ENCODE measurements around the gene PPP4R3B.
"Not testable (repeated sequence)": the region's sequence is repeated elsewhere in the genome, so short reads cannot be mapped to it uniquely, and the experiment has no call there.

PPP4R3B gene

DNA sequence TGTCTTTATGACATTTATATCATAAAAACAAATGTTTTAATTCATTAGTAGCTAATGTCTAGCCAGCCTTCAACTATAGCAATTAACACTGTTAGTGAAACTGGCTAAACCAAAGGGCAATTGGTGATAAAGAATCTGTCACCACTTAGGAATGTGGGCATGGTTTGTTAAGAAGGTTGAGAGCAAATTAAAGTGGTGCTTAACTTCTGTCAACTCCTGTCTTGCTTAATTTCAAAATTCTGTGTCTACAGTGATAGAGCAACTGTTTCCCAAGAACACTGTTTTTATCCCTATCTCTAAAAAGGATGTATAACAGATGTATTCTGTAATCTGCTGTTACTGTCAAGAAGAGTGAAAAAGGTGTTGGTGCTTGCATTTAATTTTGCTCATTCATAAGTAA lies 61.4 kb downstream of the PPP4R3B start:
- Histone ChIP-seq H3K4me1 (ENCODE audit: insufficient read depth, low read length, poor library complexity, severe bottlenecking) (no peaks in the 10 kb centered on the region), H3K27me3 (ENCODE audit: insufficient read depth, low read length, poor library complexity, severe bottlenecking) (no peaks in the 10 kb centered on the region), H3K79me2 (ENCODE audit: insufficient read depth, low read length) (no peaks in the 10 kb centered on the region), H3K9ac (ENCODE audit: low read depth, low read length, poor library complexity, severe bottlenecking) (no peak overlapping the region), H2AFZ (ENCODE audit: low read length) (no peak overlapping the region), H3K4me3 (ENCODE audit: low read length, poor library complexity, severe bottlenecking) (no peak overlapping the region), H4K20me1 (ENCODE audit: insufficient read depth, low read length, poor library complexity, severe bottlenecking) (no peaks in the 10 kb centered on the region), H3K9me2 (replicated peaks; ENCODE audit: low read depth, low read length) (no peaks in the 10 kb centered on the region), H3K9me3 (ENCODE audit: insufficient read depth, low read depth, low read length) (peaks cover 3% of the 10 kb centered on the region; the same call in 1 of the 2 replicates), H3K36me3 (ENCODE audit: insufficient read depth, low read length) (peaks cover 74% of the 10 kb centered on the region; the same call in 1 of the 2 replicates), H3F3A (ENCODE audit: low read depth) (no peaks in the 10 kb centered on the region), H3K4me2 (ENCODE audit: low read depth, low read length, poor library complexity, severe bottlenecking) (no peak overlapping the region)
- TF ChIP-seq, protein P1, sequence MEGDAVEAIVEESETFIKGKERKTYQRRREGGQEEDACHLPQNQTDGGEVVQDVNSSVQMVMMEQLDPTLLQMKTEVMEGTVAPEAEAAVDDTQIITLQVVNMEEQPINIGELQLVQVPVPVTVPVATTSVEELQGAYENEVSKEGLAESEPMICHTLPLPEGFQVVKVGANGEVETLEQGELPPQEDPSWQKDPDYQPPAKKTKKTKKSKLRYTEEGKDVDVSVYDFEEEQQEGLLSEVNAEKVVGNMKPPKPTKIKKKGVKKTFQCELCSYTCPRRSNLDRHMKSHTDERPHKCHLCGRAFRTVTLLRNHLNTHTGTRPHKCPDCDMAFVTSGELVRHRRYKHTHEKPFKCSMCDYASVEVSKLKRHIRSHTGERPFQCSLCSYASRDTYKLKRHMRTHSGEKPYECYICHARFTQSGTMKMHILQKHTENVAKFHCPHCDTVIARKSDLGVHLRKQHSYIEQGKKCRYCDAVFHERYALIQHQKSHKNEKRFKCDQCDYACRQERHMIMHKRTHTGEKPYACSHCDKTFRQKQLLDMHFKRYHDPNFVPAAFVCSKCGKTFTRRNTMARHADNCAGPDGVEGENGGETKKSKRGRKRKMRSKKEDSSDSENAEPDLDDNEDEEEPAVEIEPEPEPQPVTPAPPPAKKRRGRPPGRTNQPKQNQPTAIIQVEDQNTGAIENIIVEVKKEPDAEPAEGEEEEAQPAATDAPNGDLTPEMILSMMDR (conservative IDR thresholded peaks at IDR 0.05; ENCODE audit: low read length) = no peak
- no peak for TF ChIP-seq EZH2phosphoT487 (IDR thresholded peaks at IDR 0.05; ENCODE audit: borderline replicate concordance)

GRCh38 chr2:55553321-55553720 lies 64.1 kb downstream of the PPP4R3B start:
- Histone ChIP-seq H3K4me3 (ENCODE audit: low read length, poor library complexity, severe bottlenecking) (no peak overlapping the region), H3K27me3 (ENCODE audit: insufficient read depth, low read length, poor library complexity, severe bottlenecking) (no peaks in the 10 kb centered on the region), H3K4me2 (ENCODE audit: low read depth, low read length, poor library complexity, severe bottlenecking) (no peak overlapping the region), H3K36me3 (ENCODE audit: insufficient read depth, low read length) (peaks cover 76% of the 10 kb centered on the region), H2AFZ (ENCODE audit: low read length) (no peak overlapping the region), H3K9me3 (ENCODE audit: insufficient read depth, low read depth, low read length) (no peaks in the 10 kb centered on the region), H3K9me2 (replicated peaks; ENCODE audit: low read depth, low read length) (no peaks in the 10 kb centered on the region), H3K79me2 (ENCODE audit: insufficient read depth, low read length) (no peaks in the 10 kb centered on the region), H3K9ac (ENCODE audit: low read depth, low read length, poor library complexity, severe bottlenecking) (no peak overlapping the region), H3F3A (ENCODE audit: low read depth) (no peaks in the 10 kb centered on the region), H4K20me1 (ENCODE audit: insufficient read depth, low read length, poor library complexity, severe bottlenecking) (no peaks in the 10 kb centered on the region), H3K4me1 (ENCODE audit: insufficient read depth, low read length, poor library complexity, severe bottlenecking) (no peaks in the 10 kb centered on the region)
- TF ChIP-seq, protein P1 (conservative IDR thresholded peaks at IDR 0.05; ENCODE audit: low read length) = no peak
- TF ChIP-seq EZH2phosphoT487 (IDR thresholded peaks at IDR 0.05; ENCODE audit: borderline replicate concordance) = no peak

DNA sequence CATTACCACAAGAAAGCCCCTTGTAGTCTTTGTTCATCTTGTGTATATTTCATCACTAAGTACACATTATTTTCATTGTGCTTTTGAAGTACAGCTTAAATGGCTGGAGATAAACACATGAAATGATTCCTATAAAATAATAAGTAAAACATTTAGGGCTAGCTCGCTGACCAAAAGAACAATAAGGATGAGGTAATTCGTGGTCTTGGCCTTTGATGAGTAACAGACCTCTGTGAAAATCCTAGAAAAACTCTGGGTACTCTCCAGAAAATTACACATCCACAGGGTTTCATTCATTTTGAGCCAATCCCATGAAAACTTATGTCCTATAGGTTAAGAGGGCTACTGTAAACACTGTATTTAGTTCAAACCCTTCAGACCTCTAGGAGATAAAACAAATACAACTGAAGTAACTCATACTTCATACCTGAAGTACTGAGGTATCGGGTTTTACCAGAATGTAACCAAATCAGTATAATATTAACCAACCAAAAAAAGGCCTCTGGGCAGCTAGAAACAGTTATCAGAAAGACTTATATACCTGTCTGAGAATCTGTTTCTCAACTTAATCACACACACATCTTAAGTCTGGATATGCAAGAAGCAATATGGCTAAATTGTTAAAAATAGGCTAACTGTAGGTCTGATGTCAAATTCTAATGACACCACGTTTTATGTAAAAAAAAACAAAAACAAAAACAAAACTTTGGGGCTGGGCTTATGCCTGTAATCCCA lies 66.9 kb downstream of the PPP4R3B start:
- Histone ChIP-seq H3K9ac (ENCODE audit: low read depth, low read length, poor library complexity, severe bottlenecking) (no peak overlapping the region), H3K4me2 (ENCODE audit: low read depth, low read length, poor library complexity, severe bottlenecking) (no peak overlapping the region), H3K36me3 (ENCODE audit: insufficient read depth, low read length) (peaks cover 64% of the 10 kb centered on the region), H2AFZ (ENCODE audit: low read length) (no peak overlapping the region), H3K79me2 (ENCODE audit: insufficient read depth, low read length) (no peaks in the 10 kb centered on the region), H3K27me3 (ENCODE audit: insufficient read depth, low read length, poor library complexity, severe bottlenecking) (no peaks in the 10 kb centered on the region), H3F3A (ENCODE audit: low read depth) (no peaks in the 10 kb centered on the region), H3K4me3 (ENCODE audit: low read length, poor library complexity, severe bottlenecking) (no peak overlapping the region), H4K20me1 (ENCODE audit: insufficient read depth, low read length, poor library complexity, severe bottlenecking) (no peaks in the 10 kb centered on the region), H3K9me2 (replicated peaks; ENCODE audit: low read depth, low read length) (no peaks in the 10 kb centered on the region), H3K4me1 (ENCODE audit: insufficient read depth, low read length, poor library complexity, severe bottlenecking) (no peaks in the 10 kb centered on the region), H3K9me3 (ENCODE audit: insufficient read depth, low read depth, low read length) (no peaks in the 10 kb centered on the region)
- TF ChIP-seq, protein P1 (conservative IDR thresholded peaks at IDR 0.05; ENCODE audit: low read length) = no peak
- no peak for TF ChIP-seq EZH2phosphoT487 (IDR thresholded peaks at IDR 0.05; ENCODE audit: borderline replicate concordance)

DNA sequence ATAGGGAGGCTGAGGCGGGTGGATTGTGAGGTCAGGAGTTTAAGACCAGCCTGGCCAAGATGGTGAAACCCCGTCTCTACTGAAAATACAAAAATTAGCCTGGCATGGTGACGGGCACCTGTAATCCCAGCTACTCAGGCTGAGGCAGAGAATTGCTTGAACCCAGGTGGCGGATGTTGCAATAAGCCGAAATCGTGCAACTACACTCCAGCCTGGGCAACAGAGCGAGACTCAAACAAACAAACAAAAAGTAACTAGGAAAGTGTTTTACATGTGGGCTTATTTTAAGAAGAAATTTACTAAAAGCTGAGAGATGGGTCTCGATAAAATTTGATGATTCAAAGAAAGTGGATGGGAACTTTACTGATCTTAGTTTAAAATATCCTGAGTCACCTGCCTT lies 69.7 kb downstream of the PPP4R3B start:
- not testable (repeated sequence) for H3K79me2 ChIP-seq (ENCODE audit: insufficient read depth, low read length); H3K9me2 ChIP-seq (replicated peaks; ENCODE audit: low read depth, low read length); H3F3A ChIP-seq (ENCODE audit: low read depth); H4K20me1 ChIP-seq (ENCODE audit: insufficient read depth, low read length, poor library complexity, severe bottlenecking); H3K9ac ChIP-seq (ENCODE audit: low read depth, low read length, poor library complexity, severe bottlenecking); H3K4me3 ChIP-seq (ENCODE audit: low read length, poor library complexity, severe bottlenecking); H3K4me2 ChIP-seq (ENCODE audit: low read depth, low read length, poor library complexity, severe bottlenecking); H3K4me1 ChIP-seq (ENCODE audit: insufficient read depth, low read length, poor library complexity, severe bottlenecking); H3K27me3 ChIP-seq (ENCODE audit: insufficient read depth, low read length, poor library complexity, severe bottlenecking); H2AFZ ChIP-seq (ENCODE audit: low read length); H3K9me3 ChIP-seq (ENCODE audit: insufficient read depth, low read depth, low read length)
- peaks cover 46% of the 10 kb centered on the region for H3K36me3 ChIP-seq (ENCODE audit: insufficient read depth, low read length)
